ENCODE data around the gene HS6ST1.
"Not testable (repeated sequence)": the region's sequence is repeated elsewhere in the genome, so short reads cannot be mapped to it uniquely, and the experiment has no call there.

Gene HS6ST1

GRCh38 chr2:128280158-128280871, 38.4 kb downstream of the HS6ST1 start:
- DNase-seq: no peak

DNA sequence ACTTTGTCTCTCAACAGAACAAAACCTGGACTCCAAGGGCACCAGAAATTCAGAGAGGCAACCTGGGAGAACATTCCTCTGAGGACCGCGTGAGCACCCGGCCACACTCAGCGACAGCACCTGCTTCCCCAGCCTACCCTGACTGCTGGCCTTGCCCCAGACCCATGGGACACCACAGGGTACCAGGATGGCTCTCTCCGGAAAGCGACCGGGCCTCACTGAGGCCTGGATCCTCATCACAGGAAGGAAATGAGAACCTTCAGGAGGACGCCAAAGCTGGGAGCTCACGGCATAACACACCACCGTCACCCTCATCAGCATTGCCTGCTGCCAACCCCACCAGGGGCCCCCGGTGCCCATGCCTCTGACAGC, 38.9 kb downstream of the HS6ST1 start:
- DNase-seq: no peak

GRCh38 chr2:128279009-128279408, 39.7 kb downstream of the HS6ST1 start:
- no peak for DNase-seq

- no peak for DNase-seq
Observed at GRCh38 chr2:128277961-128278681, 40.5 kb downstream of the HS6ST1 start.

DNA sequence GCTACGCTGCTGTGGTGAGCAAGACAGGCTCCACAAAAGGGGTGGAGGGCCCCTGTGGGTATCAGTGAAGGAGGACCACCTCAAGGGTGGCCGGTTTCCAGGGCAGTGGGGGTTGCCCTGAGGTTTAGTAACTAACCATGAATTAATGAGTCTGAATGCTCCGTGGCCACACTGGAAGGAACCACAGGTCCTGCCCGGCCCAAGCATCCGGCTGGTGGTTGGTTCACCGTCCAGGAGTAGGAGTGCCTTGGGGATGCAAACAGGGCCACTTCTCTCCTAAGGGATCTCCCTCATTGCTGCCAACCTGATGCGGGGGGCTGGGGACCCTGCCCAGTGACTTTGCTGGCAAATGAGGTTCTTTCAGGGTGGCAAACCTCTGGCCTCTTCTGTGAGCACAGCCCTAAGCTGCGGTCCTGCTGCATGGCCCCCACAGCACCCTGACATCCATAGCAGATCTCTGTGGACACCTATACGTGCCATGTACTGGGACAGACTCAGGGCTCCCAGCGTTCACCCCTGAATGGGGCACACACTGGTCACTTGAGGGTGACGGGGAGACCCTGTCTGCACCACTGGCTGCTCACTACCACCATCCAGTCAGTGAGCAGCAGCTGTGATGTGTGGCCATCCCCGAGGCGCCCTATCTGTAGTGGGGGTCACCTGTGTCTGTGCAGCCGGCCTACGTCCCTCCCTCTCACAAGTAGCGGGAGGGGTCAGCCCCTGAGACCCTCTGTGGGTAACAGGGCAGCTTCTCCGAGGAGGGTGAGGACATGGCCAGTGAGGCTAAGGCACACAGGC, 41.6 kb downstream of the HS6ST1 start:
- DNase-seq: no peak

DNA sequence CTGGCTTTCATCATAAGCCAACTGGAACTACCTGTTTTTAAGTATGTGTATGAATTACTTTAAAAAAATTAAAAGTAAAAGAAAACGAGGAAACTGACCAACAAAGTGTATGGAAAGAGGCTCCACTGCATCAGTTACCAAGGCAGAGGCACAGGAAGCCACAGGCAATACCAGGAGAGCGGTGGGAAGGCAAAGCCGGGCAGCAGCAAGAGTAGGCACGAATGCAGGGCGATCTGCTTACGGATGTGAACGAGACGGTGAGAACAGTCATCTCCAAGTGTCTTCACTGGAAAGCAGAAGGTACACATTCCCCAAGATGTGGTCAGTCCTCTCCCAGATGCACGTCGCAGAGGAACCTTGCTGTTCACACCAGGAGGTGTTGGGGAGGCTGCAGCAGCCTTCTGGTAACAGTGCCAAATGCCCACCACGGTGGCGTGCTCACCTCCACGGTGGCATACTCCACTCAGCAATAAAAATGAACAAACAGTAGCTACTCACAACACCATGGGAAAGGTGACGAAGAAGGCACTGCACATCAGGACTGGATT, 43.1 kb downstream of the HS6ST1 start:
- no peak for DNase-seq

- no peak for DNase-seq
Observed at GRCh38 chr2:128274218-128274617, 44.5 kb downstream of the HS6ST1 start.

DNA sequence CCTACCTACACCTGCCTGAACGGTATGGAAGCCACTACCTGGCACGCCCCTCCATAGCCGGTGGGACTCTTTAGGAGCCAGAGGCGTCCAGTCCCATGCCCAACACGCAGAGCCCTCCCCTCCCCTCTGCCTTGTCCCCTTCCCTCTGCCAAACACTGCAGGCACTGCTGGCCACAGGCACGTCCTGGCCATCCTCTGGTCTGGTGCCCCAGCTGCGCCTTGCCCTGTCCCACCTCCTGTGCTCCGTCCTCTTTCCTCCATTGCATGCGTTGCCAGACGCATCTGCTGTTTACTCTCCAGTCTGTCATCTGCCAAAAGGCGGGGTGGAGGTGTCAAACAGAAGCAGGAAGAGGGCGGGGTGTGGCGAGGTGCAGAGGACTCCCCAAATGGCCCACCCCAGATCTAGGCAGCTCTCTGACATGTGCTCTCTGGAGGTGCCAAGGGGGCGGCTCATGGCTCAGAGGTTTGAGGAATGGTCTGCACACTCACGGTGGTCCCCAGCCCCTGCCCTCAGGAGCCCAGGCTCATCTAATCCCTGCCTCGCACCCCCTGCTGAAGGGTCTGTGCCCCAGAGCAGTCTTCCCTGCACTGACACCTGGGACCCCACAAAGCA, 45.1 kb downstream of the HS6ST1 start:
- DNase-seq: no peak

- DNase-seq: no peak
Observed at GRCh38 chr2:128272601-128273468, 45.8 kb downstream of the HS6ST1 start.

DNA sequence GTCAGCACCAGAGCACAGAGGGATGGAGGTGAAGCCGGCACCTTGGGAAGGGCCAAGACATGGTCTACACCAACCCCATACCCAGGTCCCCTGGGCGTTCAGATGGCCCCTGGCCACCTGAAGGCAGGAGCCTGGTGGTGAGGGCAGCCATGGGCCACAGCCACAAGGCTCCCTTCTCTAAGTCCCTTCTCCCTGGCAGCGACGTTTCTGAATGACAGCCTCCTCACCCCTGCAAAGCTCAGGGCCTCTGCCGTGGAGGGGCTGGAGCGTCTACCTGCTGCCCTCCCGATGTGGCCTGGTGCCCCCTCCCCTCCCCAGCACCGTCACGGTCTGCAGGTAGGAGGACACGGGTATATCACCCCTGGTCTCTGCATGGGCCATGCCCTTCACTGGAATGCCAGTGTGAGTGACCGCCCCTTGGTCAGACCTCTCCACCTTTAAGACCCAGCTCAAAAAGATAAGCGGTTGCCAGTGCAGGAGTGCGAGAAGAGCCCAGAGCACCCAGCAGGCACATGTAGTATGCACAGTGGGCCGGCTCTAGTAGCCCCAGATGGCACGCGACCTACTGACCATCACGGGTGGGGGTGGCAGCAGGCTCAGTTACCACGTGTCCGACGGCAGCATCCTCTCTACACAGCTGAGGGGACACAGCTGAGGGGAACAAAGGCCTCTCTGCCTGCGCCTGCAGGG, 46.6 kb downstream of the HS6ST1 start:
- DNase-seq: no peak

- DNase-seq: no peak
Observed at GRCh38 chr2:128271597-128271910, 47.1 kb downstream of the HS6ST1 start.

DNA sequence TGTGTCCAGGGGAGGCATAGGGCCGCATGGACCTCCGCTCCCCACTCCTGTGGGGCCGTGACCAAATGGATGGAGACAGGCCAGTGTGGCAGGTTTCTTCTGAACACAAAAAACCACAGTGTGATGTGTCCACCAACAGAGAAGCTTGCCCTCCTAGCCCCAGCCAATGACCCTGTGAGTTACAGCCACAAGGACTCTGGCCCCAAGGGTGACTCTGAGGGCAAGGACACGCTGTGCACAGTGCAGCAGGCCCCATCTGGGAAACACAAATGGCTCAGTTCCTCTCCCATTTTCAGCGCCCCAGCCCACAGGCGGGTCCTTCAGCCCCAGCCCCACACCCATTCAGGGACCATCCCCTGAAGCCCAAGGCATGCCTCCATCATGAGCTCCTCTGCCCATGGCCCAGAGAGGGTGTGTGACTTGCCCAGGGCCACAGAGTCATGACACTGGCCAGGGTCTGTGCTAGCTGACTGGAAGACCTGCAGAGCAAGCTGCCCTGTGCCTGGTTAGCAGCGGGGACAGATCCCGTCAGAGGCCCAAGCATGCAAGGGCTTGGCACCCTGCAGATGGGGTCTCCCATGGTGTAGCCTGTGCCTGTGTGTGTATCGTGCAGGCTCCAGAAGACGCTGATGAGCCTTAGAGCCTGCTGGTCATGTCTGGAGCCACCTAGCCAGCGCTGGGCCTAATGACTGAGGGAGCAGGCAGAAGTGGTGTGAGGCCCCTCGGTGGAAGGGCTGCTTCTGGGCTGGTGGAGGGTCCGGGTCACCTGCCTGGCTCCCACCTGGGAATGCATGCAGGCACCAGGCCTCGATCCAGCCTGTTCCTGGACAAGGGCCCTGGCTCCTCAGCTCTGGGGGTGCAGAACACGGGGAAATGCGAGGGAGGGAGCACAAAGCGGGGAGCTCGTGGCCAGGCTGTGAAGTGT, 47.7 kb downstream of the HS6ST1 start:
- DNase-seq: no peak

DNA sequence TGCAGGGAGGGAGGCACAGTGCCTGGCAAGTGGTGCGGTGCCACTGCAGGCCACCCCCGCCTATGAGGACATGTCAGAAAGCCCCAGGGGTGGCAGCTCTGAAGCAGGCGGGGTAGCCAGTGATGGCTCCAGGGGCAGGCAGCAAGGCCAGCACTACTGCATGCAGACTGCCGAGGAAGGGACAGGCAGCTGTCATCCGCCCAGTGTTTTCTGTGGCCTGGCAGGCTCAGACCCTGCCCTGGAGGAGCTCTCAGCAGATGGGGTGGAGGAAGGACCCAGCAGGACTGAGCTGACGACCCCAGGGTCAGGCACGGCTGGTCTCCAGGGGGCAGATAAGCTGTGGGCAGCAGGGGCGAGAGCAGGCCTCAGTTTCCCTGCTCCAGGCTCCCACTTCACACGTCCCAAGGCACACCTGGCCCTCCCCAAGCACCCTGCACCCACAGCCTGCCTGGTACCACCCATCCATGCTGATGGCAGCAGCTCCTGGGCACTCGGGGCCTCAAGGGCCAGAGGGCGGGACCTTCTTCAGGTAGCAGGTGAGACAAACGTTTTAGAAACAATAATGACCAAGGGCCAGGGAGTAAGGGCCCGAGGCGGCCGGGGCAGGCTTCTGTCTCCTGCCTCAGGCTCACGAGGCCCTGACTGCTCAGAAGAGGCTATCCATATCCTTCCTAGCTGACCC, 48.5 kb downstream of the HS6ST1 start:
- no peak for DNase-seq

DNA sequence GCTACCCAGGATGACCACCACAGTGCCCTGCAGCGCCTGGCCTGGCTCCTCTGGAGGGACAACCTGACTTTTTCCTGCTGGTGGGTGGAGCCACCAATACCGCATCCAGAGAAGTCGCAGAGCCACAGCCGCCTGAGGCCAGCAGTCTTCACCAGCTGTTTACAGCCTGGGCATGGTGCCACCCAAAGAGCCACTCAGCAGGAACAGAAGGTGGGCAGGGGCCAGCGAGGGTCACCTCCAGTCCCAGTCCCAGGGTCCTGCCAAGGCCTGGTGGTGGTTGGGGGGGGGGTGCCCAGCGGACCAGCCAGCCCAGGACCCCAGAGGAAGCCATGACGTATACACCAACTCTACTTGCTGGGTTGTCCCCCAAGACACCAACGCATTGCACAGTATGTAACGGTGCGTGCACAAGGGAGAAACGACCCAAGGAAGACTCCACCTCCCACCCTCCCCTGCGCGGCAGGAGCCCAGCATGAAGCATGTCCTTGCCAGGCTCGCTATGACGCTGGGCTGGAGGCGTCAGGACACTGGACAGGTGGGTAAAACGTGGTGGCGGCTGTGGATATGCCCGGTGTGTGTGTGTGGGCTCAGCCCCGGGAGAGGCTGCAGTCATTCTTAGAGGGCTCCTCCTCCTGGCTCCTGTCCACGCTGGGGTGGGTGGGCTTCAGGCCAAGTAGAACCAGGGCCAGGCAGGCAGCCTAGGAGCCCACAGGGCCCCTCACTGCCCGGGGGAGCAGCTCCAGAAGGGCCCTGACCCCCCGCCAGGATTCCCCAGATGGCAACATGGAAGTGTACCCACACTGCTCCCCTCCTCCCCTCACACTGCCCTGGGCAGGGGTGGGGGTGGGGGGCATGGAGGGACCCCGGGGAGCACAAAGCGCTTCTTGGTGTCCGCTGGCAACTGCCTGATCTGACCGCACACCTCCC, 49.3 kb downstream of the HS6ST1 start:
- DNase-seq: no peak

- DNase-seq: not testable (repeated sequence)
Observed at GRCh38 chr2:128268611-128269010, 50.1 kb downstream of the HS6ST1 start.

- DNase-seq: not testable (repeated sequence)
Observed at GRCh38 chr2:128268145-128268544, 50.5 kb downstream of the HS6ST1 start.

GRCh38 chr2:128267649-128268048, 51.0 kb downstream of the HS6ST1 start:
- not testable (repeated sequence) for DNase-seq

DNA sequence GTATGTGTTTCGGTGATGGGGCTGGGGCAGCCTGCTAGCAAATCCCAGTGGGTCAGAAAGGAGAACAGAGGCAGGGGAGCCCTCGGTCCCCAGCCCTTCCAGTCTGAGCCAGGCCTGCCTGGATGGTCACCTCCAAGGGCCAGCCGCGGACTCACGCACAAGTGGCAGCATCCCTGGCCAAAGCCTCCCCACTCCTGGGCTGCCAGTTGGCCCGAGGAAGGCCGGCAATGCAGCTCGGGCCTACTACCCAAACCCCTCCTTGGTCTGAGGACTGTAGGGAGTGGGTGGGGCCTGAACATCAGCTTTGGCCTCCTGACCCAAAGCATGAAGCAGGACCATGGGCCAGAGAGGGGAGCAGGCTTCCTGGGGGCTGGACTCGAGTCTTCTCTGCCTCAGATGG, 51.5 kb downstream of the HS6ST1 start:
- DNase-seq: not testable (repeated sequence)

- not testable (repeated sequence) for DNase-seq
Observed at GRCh38 chr2:128266463-128266862, 52.2 kb downstream of the HS6ST1 start.
